GM18870 (cell line): ENCODE results near the gene ALDH3B1.

Experiments
- ATAC-seq: cut with Tn5 transposase; IDR thresholded peaks from one replicate; pipeline ENCODE4 v1.9.1; 2021; ENCODE audit warnings: moderate library complexity; ENCODE audit not compliant: unreplicated experiment

The ALDH3B1 gene

GRCh38 chr11:68056317-68057285, 46.5 kb downstream of the ALDH3B1 start:
- no peak for ATAC-seq

GRCh38 chr11:68057807-68058206, 47.7 kb downstream of the ALDH3B1 start:
- ATAC-seq, result no peak

GRCh38 chr11:68061508-68061907, 51.4 kb downstream of the ALDH3B1 start:
- no peak for ATAC-seq

- ATAC-seq, result no peak
Observed at GRCh38 chr11:68064926-68065325, 54.8 kb downstream of the ALDH3B1 start.

- no peak for ATAC-seq
Observed at GRCh38 chr11:68065841-68066240, 55.7 kb downstream of the ALDH3B1 start.

GRCh38 chr11:68066742-68067141, 56.6 kb downstream of the ALDH3B1 start:
- ATAC-seq, result no peak

- ATAC-seq, result no peak
Observed at GRCh38 chr11:68067991-68068390, 57.9 kb downstream of the ALDH3B1 start.

GRCh38 chr11:68071281-68072048, 61.3 kb downstream of the ALDH3B1 start:
- ATAC-seq, result no peak

GRCh38 chr11:68074584-68075352, 64.6 kb downstream of the ALDH3B1 start:
- no peak for ATAC-seq

- ATAC-seq, result no peak
Observed at GRCh38 chr11:68076371-68077042, 66.4 kb downstream of the ALDH3B1 start.

GRCh38 chr11:68077617-68078582, 67.8 kb downstream of the ALDH3B1 start:
- ATAC-seq, result no peak
